T-helper 17 cell (primary cell): Measurements from ENCODE around the gene TNS4. TPM values are rescaled to one million over a fixed set of nuclear protein-coding genes. Genes with fewer than 3 reads are reported as not detected.
A peak's percentile ranks its signal among the peaks of the same experiment; 100 is the strongest.
"Not testable (repeated sequence)": the region's sequence is repeated elsewhere in the genome, so short reads cannot be mapped to it uniquely, and the experiment has no call there.

Source experiments
- ATAC-seq: fragments of 150-1000 bp; cut with Tn5 transposase; 2 replicates; pipeline ENCODE4 v1.10.0; 2021; ENCODE audit warnings: mild to moderate bottlenecking, moderate library complexity
- DNase-seq, 3 donors: peaks; one replicate each; pipeline versions ENCODE4 v3.0.0 to v3.0.0-alpha.2; 2020 to 2021
- H3K9me3 ChIP-seq: one replicate; pipeline ENCODE4 v1.7.0; 2013; ENCODE audit warnings: low read length, mild to moderate bottlenecking; ENCODE audit not compliant: control insufficient read depth, poor library complexity, severe bottlenecking
- H3K27ac Mint-ChIP-seq: one replicate; pipeline ENCODE4 v1.8.0; 2022; ENCODE audit warnings: mild to moderate bottlenecking, moderate library complexity, mixed read lengths
- H3K27me3 Mint-ChIP-seq: one replicate; pipeline ENCODE4 v1.8.0; 2022; ENCODE audit warnings: mixed read lengths
- H3K36me3 Mint-ChIP-seq: one replicate; pipeline ENCODE4 v1.8.0; 2022; ENCODE audit warnings: low read depth, mixed read lengths
- H3K4me1 Mint-ChIP-seq: one replicate; pipeline ENCODE4 v1.8.0; 2022; ENCODE audit warnings: mild to moderate bottlenecking, mixed read lengths
- H3K4me3 Mint-ChIP-seq: one replicate; pipeline ENCODE4 v1.8.0; 2022; ENCODE audit warnings: mild to moderate bottlenecking, moderate library complexity, mixed read lengths
- total RNA-seq, 4 donors: library from RNA in 2 of 4; stranded (reverse) in 2 of 4; gene quantifications; one replicate each; pipeline ENCODE4 v1.2.3 and lab custom pipeline; 2022 to 2026

TNS4 gene
- total RNA-seq: 1 to 10 TPM in 1 of 2 donors, under 1 TPM in 1; 0.77 to 1.7 TPM
- 0.35 to 0.45 reads per million in 2 donors for total RNA-seq (lab: John Stamatoyannopoulos, UW)

GRCh38 chr17:40501499-40501911 is at the start of gene TNS4:
Gene TNS4, minus strand, starts transcription at chr17:40501623. Its CDS starts 5,198 bp downstream, at chr17:40496425.
- no peak for DNase-seq
- Mint-ChIP-seq H3K4me3 (no peak within 1 kb of the TSS), H3K27me3 (no peaks in the 10 kb centered on the region), H3K4me1 (peaks cover 12% of the 10 kb centered on the region), H3K36me3 (peaks cover 6% of the 10 kb centered on the region), H3K27ac (no peak within 1 kb of the TSS)
- ATAC-seq: no peak
- H3K9me3 ChIP-seq: no peaks in the 10 kb centered on the region

GRCh38 chr17:40550608-40551007 is 49.2 kb upstream of the TNS4 start:
- Mint-ChIP-seq H3K36me3 (peaks cover 13% of the 10 kb centered on the region), H3K4me1 (peaks cover 77% of the 10 kb centered on the region), H3K27me3 (no peaks in the 10 kb centered on the region), H3K27ac (peak overlapping the region; percentile 100), H3K4me3 (peak overlapping the region; percentile 58)
- no peak for ATAC-seq
- H3K9me3 ChIP-seq: no peaks in the 10 kb centered on the region
- no peak for DNase-seq

- Mint-ChIP-seq H3K27me3 (no peaks in the 10 kb centered on the region), H3K4me1 (peaks cover 68% of the 10 kb centered on the region), H3K27ac (peak overlapping the region; percentile 100), H3K36me3 (peaks cover 4% of the 10 kb centered on the region), H3K4me3 (peak overlapping the region; percentile 65)
- no peaks in the 10 kb centered on the region for H3K9me3 ChIP-seq
- ATAC-seq: no peak
- no peak for DNase-seq
These were observed 47.7 kb upstream of the TNS4 start for GRCh38 chr17:40548982-40549685.

- Mint-ChIP-seq H3K36me3 (no peaks in the 10 kb centered on the region), H3K4me1 (peaks cover 62% of the 10 kb centered on the region), H3K4me3 (peak overlapping the region; percentile 65), H3K27ac (peak overlapping the region; percentile 100), H3K27me3 (no peaks in the 10 kb centered on the region)
- DNase-seq (no peak), ATAC-seq (no peak)
- H3K9me3 ChIP-seq: no peaks in the 10 kb centered on the region
These were observed 47.1 kb upstream of the TNS4 start for GRCh38 chr17:40548491-40548981.

GRCh38 chr17:40547785-40548478 is 46.5 kb upstream of the TNS4 start:
- ATAC-seq (peak; percentile 18), DNase-seq (no peak)
- Mint-ChIP-seq H3K4me1 (peaks cover 65% of the 10 kb centered on the region), H3K27ac (peak overlapping the region; percentile 100), H3K4me3 (peak overlapping the region; percentile 83), H3K36me3 (no peaks in the 10 kb centered on the region), H3K27me3 (no peaks in the 10 kb centered on the region)
- H3K9me3 ChIP-seq: no peaks in the 10 kb centered on the region

GRCh38 chr17:40547079-40547784 is 45.8 kb upstream of the TNS4 start:
- Mint-ChIP-seq H3K36me3 (no peaks in the 10 kb centered on the region), H3K4me3 (peak overlapping the region; percentile 83), H3K4me1 (peaks cover 63% of the 10 kb centered on the region), H3K27ac (peak overlapping the region; percentile 100), H3K27me3 (no peaks in the 10 kb centered on the region)
- H3K9me3 ChIP-seq: no peaks in the 10 kb centered on the region
- ATAC-seq: peak; percentile 56
- no peak for DNase-seq

- peak overlapping the region; percentile 100 for H3K27ac Mint-ChIP-seq
- not testable (repeated sequence) for H3K9me3 ChIP-seq, H3K27me3 Mint-ChIP-seq, ATAC-seq, DNase-seq, H3K36me3 Mint-ChIP-seq
- peaks cover 63% of the 10 kb centered on the region for H3K4me1 Mint-ChIP-seq
- H3K4me3 Mint-ChIP-seq: peak overlapping the region; percentile 15
These were observed 45.1 kb upstream of the TNS4 start for GRCh38 chr17:40546497-40546896.

- H3K27ac Mint-ChIP-seq: peak overlapping the region; percentile 51
- DNase-seq (no peak), ATAC-seq (no peak)
- no peaks in the 10 kb centered on the region for H3K36me3 Mint-ChIP-seq
- H3K4me1 Mint-ChIP-seq: peaks cover 65% of the 10 kb centered on the region
- peak overlapping the region; percentile 63 for H3K4me3 Mint-ChIP-seq
- no peaks in the 10 kb centered on the region for H3K9me3 ChIP-seq
- no peaks in the 10 kb centered on the region for H3K27me3 Mint-ChIP-seq
These were observed 44.2 kb upstream of the TNS4 start for GRCh38 chr17:40545660-40546059.

GRCh38 chr17:40542558-40543411 is 41.4 kb upstream of the TNS4 start:
- Mint-ChIP-seq H3K4me3 (peak overlapping the region; percentile 90), H3K4me1 (peaks cover 63% of the 10 kb centered on the region), H3K36me3 (no peaks in the 10 kb centered on the region), H3K27me3 (no peaks in the 10 kb centered on the region), H3K27ac (peak overlapping the region; percentile 99)
- no peaks in the 10 kb centered on the region for H3K9me3 ChIP-seq
- peak in 1 of 3 donors; percentile 35 for DNase-seq
- peak; percentile 16 for ATAC-seq

GRCh38 chr17:40541873-40542557 is 40.6 kb upstream of the TNS4 start:
- H3K9me3 ChIP-seq: no peaks in the 10 kb centered on the region
- Mint-ChIP-seq H3K36me3 (no peaks in the 10 kb centered on the region), H3K4me1 (peaks cover 62% of the 10 kb centered on the region), H3K27me3 (no peaks in the 10 kb centered on the region), H3K4me3 (peak overlapping the region; percentile 90), H3K27ac (peak overlapping the region; percentile 99)
- ATAC-seq (no peak), DNase-seq (no peak)

- Mint-ChIP-seq H3K4me3 (peak overlapping the region; percentile 90), H3K4me1 (peaks cover 63% of the 10 kb centered on the region), H3K27me3 (no peaks in the 10 kb centered on the region), H3K27ac (peak overlapping the region; percentile 99), H3K36me3 (no peaks in the 10 kb centered on the region)
- DNase-seq: peak; percentile 56 to 72 (median 57)
- H3K9me3 ChIP-seq: no peaks in the 10 kb centered on the region
- peak; percentile 74 for ATAC-seq
These were observed 39.8 kb upstream of the TNS4 start for GRCh38 chr17:40541060-40541872.
